GM18502 (cell line): ENCODE results near the gene DAGLA.

Experiments used
- ATAC-seq: cut with Tn5 transposase; IDR thresholded peaks from one replicate; pipeline ENCODE4 v1.9.1; 2021; ENCODE audit warnings: mild to moderate bottlenecking; ENCODE audit not compliant: unreplicated experiment, poor library complexity

Gene DAGLA

DNA sequence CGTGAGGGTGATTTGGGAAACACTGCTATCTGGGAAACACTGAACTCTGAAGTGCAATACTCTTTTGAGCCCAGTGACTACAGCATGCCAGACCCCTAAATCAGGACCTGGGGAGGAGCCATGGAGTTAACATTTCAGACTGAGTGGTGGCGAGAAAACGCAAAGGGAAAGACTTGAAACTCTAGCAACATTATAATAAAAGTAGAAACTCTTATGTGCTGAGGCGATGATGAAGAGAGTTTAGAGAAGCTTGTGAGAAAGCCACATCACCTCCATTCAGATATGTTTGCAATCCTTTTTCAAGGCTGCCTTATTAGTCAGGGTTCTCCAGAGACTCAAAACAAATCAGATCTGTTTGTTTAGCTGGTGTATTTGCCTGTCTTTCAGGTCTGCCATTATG, 114.4 kb downstream of the DAGLA start:
- ATAC-seq, result no peak

DNA sequence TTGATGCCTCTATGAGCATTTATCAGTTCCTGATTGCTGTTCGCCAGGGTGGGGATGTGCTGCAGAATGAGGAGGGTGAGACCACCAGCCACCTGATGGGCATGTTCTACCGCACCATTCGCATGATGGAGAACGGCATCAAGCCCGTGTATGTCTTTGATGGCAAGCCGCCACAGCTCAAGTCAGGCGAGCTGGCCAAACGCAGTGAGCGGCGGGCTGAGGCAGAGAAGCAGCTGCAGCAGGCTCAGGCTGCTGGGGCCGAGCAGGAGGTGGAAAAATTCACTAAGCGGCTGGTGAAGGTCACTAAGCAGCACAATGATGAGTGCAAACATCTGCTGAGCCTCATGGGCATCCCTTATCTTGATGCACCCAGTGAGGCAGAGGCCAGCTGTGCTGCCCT, 115.3 kb downstream of the DAGLA start:
- no peak for ATAC-seq

DNA sequence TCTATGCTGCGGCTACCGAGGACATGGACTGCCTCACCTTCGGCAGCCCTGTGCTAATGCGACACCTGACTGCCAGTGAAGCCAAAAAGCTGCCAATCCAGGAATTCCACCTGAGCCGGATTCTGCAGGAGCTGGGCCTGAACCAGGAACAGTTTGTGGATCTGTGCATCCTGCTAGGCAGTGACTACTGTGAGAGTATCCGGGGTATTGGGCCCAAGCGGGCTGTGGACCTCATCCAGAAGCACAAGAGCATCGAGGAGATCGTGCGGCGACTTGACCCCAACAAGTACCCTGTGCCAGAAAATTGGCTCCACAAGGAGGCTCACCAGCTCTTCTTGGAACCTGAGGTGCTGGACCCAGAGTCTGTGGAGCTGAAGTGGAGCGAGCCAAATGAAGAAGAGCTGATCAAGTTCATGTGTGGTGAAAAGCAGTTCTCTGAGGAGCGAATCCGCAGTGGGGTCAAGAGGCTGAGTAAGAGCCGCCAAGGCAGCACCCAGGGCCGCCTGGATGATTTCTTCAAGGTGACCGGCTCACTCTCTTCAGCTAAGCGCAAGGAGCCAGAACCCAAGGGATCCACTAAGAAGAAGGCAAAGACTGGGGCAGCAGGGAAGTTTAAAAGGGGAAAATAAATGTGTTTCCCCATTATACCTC, 115.8 kb downstream of the DAGLA start:
- ATAC-seq, result no peak
